Stomach (tissue), 9 donors: ENCODE measurements around the gene ARL14EP. TPM values are rescaled to one million over a fixed set of nuclear protein-coding genes. Genes with fewer than 3 reads are reported as not detected.
A peak's percentile ranks its signal among the peaks of the same experiment; 100 is the strongest.

Experiments used
- DNase-seq, 2 donors: peaks; one replicate each; pipeline versions ENCODE4 v3.0.0 to v3.0.0-alpha.2; 2013 to 2019
- H3K27ac ChIP-seq, 5 donors: fragments of 200-600 bp in 4 of 5; sonication (generic) in 4 of 5; one replicate each; pipeline ENCODE4 v1.5.1; 2013 to 2019; ENCODE audit warnings: mild to moderate bottlenecking in 1 of 5, moderate library complexity in 1 of 5
- H3K27me3 ChIP-seq, 3 donors: fragments of 200-600 bp; sonication (generic); one replicate each; pipeline ENCODE4 v1.5.1; 2017 to 2019; ENCODE audit warnings: mixed run types in 1 of 3
- H3K36me3 ChIP-seq, 4 donors: fragments of 200-600 bp; sonication (generic); 1 replicate in 3 of 4; 2 replicates in 1 of 4; pipeline ENCODE4 v1.5.1; 2016 to 2019
- H3K4me1 ChIP-seq, 4 donors: fragments of 200-600 bp; sonication (generic); one replicate each; pipeline ENCODE4 v1.5.1; 2016 to 2019
- H3K4me3 ChIP-seq, 4 donors: fragments of 200-600 bp; sonication (generic) in 3 of 4; one replicate each; pipeline ENCODE4 v1.5.1; 2016 to 2019; ENCODE audit warnings: mild to moderate bottlenecking in 1 of 4
- H3K9me3 ChIP-seq, 4 donors: fragments of 200-600 bp; sonication (generic); one replicate each; pipeline ENCODE4 v1.5.1; 2016 to 2019
- EP300 ChIP-seq: sonication (generic); formaldehyde crosslinking; IDR thresholded peaks from one replicate; pipeline ENCODE4 v1.6.1; 2017; ENCODE audit warnings: antibody characterized with exemption
- POLR2A ChIP-seq, 4 donors: fragments of 450-650 bp; IDR thresholded peaks; one replicate each; pipeline ENCODE4 v1.6.1; 2016; ENCODE audit warnings: antibody characterized with exemption in 4 of 4, control low read depth in 2 of 4, mild to moderate bottlenecking in 1 of 4, moderate library complexity in 1 of 4
- POLR2AphosphoS5 ChIP-seq, 3 donors: sonication (generic); formaldehyde crosslinking; IDR thresholded peaks; one replicate each; pipeline ENCODE4 v1.6.1; 2016; ENCODE audit warnings: antibody characterized with exemption in 3 of 3
- WGBS, 5 donors: extraction: QIAGEN DNeasy Blood & Tissue Kit in 3 of 5; methylation state at CpG; one replicate each; pipeline versions ENCODE4 v1.1.5 to v1.1.7; 2013 to 2018; 5-methylcytosine and 5-hydroxymethylcytosine counted together
- intact Hi-C: fragments of 100-400 bp; cut with DNase I; formaldehyde crosslinking; loops from one replicate; pipeline ENCODE4 v1.15.1; 2023; ENCODE audit warnings: low total_unique reads
- polyA plus RNA-seq, 3 donors: library from polyadenylated mRNA; stranded (reverse); fragments of 200-250 nt; gene quantifications; one replicate each; pipeline ENCODE4 v1.2.3, GENCODE V29; 2013
- total RNA-seq, 5 donors: library from RNA; depleted of rRNA; stranded (reverse); fragments of >200 nt; gene quantifications; one replicate each; pipeline versions ENCODE4 v1.1.0 to v1.2.3, GENCODE V29; 2014 to 2016
- TF ChIP-seq, protein P1 (sequence below), 7 experiments: fragments of 450-650 bp in 4 of 7; fragments of 200-600 bp in 3 of 7; sonication (generic) in 3 of 7; IDR thresholded peaks; one replicate each; pipeline ENCODE4 v1.5.1; 2016 to 2019; ENCODE audit warnings: antibody characterized with exemption in 7 of 7, control low read depth in 2 of 7, mild to moderate bottlenecking in 1 of 7
- donor health status: healthy with polysubstance abuse.
- donor health status: Bipolar disorder and iron deficiency.
- donor health status: healthy.

Gene ARL14EP
- total and polyA plus RNA-seq, 8 donors: 1.2 to 47.7 (median 15.4) TPM

DNA sequence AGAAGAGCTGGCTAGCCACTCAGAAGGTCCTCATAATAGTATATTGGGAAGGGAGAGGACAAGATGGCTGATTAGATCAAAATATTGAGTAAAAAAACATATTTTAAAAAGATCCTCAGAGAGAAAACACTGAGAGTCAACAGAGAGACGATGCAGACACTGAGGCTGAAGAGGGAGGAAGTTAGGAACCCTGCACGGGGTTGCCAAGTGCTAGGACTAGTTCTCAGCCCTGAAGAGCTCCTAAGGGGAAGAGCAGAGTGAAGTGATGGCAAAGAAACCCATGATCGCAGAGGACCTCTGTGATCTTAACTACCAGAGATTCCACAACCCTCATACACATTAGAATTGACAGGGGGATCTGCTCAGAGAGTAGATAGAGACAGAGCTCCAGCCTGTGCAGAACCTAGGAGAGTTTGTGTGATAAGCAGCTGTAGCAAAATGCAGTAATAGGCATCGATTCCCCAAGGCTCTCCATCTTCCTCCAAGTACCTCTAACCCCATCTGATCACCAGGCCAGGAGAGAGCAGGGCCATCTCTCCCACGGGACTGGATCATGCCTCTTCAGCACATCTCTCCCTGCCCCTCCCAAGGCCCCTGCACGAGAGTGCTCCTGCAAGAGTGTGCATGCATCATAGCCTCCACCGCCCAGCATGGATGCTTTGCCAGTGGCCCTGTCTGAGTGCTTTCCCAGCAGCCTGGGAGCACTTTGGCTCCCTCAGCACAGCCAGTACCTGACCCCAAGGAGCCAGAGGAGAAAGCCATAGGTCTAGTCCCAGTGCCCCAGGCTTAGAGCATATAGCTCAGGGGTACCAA is 41.2 kb upstream of the ARL14EP start:
- 73 to 80% (median 75%) methylated on average over 7 of the region's 7 CpGs for WGBS, 5 donors
- Histone ChIP-seq H3K36me3 (no peaks in the 10 kb centered on the region), H3K27me3 (no peaks in the 10 kb centered on the region), H3K27ac (no peak overlapping the region), H3K4me1 (no peaks in the 10 kb centered on the region), H3K4me3 (no peak overlapping the region), H3K9me3 (no peaks in the 10 kb centered on the region)
- no peak for DNase-seq
- intact Hi-C loops: no loop called here
- TF ChIP-seq, protein P1, sequence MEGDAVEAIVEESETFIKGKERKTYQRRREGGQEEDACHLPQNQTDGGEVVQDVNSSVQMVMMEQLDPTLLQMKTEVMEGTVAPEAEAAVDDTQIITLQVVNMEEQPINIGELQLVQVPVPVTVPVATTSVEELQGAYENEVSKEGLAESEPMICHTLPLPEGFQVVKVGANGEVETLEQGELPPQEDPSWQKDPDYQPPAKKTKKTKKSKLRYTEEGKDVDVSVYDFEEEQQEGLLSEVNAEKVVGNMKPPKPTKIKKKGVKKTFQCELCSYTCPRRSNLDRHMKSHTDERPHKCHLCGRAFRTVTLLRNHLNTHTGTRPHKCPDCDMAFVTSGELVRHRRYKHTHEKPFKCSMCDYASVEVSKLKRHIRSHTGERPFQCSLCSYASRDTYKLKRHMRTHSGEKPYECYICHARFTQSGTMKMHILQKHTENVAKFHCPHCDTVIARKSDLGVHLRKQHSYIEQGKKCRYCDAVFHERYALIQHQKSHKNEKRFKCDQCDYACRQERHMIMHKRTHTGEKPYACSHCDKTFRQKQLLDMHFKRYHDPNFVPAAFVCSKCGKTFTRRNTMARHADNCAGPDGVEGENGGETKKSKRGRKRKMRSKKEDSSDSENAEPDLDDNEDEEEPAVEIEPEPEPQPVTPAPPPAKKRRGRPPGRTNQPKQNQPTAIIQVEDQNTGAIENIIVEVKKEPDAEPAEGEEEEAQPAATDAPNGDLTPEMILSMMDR (IDR thresholded peaks at IDR 0.05): no peak
- TF ChIP-seq POLR2AphosphoS5 (IDR thresholded peaks at IDR 0.05): no peak
- TF ChIP-seq EP300: no peak
- no peak for TF ChIP-seq POLR2A (IDR thresholded peaks at IDR 0.05)

DNA sequence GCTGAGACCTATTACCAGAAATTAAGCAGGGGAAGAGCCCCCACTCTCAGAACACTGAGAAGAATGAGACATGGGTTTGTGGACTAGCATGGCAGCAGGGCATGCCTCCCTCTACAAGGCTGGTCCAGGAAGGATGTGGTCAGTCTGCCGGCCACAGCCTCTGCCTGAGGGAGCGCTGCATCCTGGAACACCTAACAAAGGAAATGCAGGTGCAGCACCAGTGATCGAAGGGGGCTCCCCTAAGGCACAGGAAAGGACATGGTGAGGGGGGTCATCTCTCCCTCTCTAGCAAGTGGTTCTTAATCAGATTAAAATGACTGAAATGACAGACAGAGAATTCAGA is 40.6 kb upstream of the ARL14EP start:
- TF ChIP-seq POLR2A (IDR thresholded peaks at IDR 0.05) (no peak), EP300 (no peak), POLR2AphosphoS5 (IDR thresholded peaks at IDR 0.05) (no peak)
- TF ChIP-seq, protein P1 (IDR thresholded peaks at IDR 0.05): no peak
- Histone ChIP-seq H3K4me3 (no peak overlapping the region), H3K27me3 (no peaks in the 10 kb centered on the region), H3K9me3 (no peaks in the 10 kb centered on the region), H3K27ac (no peak overlapping the region), H3K4me1 (no peaks in the 10 kb centered on the region), H3K36me3 (no peaks in the 10 kb centered on the region)
- intact Hi-C loops: no loop called here
- 65 to 78% (median 72%) methylated on average over 3 of the region's 3 CpGs for WGBS, 5 donors
- DNase-seq: peak in 1 of 2 donors; percentile 15

GRCh38 chr11:30284836-30285235 is 38.1 kb upstream of the ARL14EP start:
- TF ChIP-seq EP300 (no peak), POLR2AphosphoS5 (IDR thresholded peaks at IDR 0.05) (no peak), POLR2A (IDR thresholded peaks at IDR 0.05) (no peak)
- TF ChIP-seq, protein P1 (IDR thresholded peaks at IDR 0.05): no peak
- H3K4me3 ChIP-seq: no peak overlapping the region
- intact Hi-C loops: no loop called here
- no peak overlapping the region for H3K27ac ChIP-seq
- no peaks in the 10 kb centered on the region for H3K36me3 ChIP-seq
- WGBS, 5 donors: 78 to 89% (median 78%) methylated on average over 3 of the region's 3 CpGs
- DNase-seq: no peak
- H3K4me1 ChIP-seq: no peaks in the 10 kb centered on the region
- no peaks in the 10 kb centered on the region for H3K9me3 ChIP-seq
- no peaks in the 10 kb centered on the region for H3K27me3 ChIP-seq

- Histone ChIP-seq H3K4me1 (no peaks in the 10 kb centered on the region), H3K27me3 (no peaks in the 10 kb centered on the region), H3K27ac (no peak overlapping the region), H3K9me3 (no peaks in the 10 kb centered on the region), H3K4me3 (no peak overlapping the region), H3K36me3 (no peaks in the 10 kb centered on the region)
- TF ChIP-seq POLR2AphosphoS5 (IDR thresholded peaks at IDR 0.05): no peak
- TF ChIP-seq EP300: no peak
- TF ChIP-seq, protein P1 (IDR thresholded peaks at IDR 0.05): no peak
- TF ChIP-seq POLR2A (IDR thresholded peaks at IDR 0.05): no peak
- no peak for DNase-seq
- intact Hi-C loops: no loop called here
- 77 to 91% (median 85%) methylated on average over 3 of the region's 3 CpGs for WGBS, 5 donors
These were observed 37.3 kb upstream of the ARL14EP start for GRCh38 chr11:30285416-30286121.
